HG03139 (cell line): ENCODE results near the gene TLR5.

Experiments
- ATAC-seq: cut with Tn5 transposase; IDR thresholded peaks from one replicate; pipeline ENCODE4 v1.9.1; 2021; ENCODE audit not compliant: unreplicated experiment

Gene TLR5

DNA sequence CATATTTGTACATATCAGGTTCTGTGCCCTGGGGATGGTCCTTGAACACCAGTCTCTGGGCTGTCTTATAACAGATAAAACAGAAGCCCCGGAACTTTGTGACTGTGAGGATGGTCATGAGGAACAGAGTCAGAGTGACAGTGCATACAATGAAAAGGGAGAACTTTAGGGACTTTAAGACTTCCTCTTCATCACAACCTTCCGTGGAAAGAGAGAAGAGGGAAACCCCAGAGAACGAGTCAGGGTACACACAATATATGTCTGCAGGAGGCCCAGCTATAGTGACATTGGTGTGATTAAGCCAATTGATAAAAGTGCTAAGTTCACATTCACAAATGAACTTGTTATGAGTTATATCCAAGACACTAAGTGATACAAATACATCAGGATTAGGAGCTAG lies 32.1 kb downstream of the TLR5 start:
- ATAC-seq = no peak

DNA sequence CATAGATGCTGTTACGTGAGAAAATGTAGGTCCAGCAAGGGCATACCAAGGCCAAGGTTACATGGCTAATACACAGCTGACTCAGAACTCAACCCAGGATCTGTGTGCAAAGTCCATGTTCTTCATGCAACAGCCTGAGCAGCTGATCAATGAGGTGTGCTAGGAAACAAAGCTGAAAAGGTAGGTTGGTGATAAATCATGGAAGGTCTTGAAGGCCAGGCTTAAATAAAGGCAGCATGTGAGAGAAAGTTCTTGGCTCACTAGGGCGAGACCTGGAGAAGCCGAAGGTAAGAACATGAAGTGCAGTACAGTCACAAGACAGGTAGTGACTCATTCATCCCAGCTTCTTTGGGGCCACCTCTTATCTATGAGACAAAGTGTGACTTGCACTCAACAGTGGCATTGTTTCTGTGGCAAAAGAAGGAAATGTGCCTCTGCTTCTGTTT lies 33.4 kb downstream of the TLR5 start:
- no peak for ATAC-seq

DNA sequence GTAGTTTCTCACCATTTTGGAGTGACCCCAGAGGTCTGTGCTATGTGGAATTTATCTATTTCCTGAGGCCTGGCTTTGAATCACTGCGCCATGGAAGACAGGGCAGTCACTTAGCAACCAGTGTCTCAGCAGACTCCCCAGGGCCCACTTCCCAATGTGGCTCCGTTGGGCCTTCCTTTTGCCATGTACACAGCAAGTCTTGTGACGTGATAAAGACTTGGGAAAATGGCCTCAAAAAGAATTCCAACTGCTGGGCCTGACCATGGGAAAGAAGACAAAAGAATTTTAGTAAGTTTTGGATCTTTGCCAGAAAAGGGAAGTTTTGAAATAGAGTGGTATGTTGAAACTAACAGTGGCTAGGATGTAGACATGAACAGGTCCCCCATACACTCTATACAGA lies 36.2 kb downstream of the TLR5 start:
- ATAC-seq = no peak

DNA sequence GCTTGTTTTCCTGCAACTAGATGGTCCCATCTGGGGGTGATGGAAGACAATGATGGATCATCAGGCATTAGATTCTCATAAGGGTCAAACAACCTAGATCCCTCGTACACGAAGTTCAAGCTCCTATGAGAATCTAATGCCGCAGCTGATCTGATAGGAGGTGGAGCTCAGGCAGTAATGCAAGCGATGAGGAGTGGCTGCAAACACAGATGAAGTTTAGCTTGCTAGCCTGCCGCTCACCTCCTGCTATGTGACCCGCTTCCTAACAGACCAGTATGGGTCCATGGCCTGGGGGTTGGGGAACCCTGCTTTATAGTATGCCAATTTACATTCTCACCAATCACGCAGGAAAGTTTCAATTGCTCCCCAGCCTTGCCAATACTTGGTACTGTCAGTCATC lies 37.5 kb downstream of the TLR5 start:
- no peak for ATAC-seq

DNA sequence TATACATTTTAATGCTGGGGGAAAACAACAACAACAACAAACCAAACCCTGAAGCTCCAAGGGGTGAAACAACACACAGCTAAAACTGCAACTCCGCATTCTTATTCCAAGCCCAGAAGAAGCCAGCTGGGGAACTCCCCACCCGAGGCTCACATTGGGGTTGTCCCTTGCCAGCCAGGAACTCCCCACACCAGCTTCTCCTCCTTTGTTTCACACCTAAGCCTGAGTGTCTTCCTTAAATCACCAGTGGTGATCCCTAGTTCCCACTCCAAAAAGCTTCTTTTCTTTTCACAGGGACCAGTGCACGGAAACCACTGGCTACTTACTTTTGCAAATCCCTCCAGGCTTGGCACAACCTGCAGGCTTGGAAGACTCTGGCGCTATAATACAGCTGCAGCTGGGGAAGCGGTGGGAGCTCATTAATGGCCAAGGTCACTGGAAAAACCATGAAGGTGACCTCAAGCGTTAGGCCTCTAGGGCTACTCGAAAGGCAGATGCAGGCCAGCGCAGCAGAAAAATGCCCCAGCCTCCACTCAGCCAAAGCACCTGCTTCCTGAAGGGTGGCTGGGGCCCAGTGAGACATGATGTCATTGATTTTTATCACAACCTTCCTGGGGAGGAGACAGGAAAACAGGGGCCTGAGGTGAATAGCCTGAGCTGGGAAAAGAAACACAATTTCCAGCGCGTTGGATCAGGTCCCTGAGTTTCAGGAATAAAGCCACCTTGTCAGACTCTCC lies 40.1 kb downstream of the TLR5 start:
- ATAC-seq = no peak

DNA sequence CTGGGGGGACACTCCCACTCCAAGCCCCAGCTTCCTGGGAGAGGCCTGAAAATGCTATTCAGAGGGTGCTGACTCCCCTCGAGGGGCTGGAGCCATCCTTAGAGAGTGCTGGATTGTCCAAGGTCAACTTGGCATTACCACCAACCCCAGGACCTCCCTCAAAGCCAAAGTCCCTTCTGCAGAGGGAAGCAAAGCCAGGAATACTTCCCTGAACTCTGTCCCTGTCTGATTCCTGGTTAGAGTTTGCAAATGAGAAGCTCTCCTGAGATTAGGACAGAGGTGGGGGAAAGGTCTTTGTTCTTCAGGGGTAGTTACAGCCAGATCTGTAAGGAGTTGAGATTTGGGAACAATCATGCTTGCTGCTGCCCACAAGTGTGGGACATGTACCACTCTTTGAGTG lies 45.3 kb downstream of the TLR5 start:
- no peak for ATAC-seq

DNA sequence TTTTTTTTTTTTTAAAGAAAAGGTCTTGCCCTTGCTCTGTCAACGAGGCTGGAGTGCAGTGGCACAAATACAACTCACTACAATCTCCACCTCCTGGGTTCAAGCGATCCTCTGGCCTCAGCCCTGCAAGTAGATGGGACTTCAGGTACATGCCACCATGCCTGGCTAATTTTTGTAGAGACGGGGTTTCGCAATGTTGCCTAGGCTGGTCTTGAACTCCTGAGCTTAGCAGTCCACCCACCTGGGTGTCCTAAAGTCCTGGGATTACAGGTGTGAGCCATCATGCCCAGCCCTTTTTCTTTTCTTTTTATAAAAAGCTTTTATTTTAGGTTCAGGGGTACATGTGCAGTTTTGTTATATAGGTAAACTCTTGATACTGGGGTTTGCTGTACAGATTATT lies 47.2 kb downstream of the TLR5 start:
- no peak for ATAC-seq

DNA sequence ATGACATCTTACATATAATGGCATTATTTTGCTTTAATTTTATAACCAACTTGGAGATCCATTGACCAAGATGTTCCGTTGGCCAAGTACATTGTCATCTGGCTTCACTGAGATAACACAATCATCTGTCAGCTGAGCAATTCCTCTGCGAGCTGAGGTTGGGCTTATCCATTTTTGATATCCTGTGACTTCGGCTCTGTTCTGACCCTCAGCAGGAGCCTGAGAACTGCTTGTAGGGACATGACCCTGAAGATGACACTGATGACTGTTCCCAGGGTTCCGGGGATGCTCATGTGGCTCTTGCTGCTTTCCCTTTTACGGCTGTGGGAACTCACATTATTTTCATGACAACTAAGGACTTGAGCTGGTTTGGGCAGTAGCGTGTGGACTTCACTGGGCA lies 51.2 kb downstream of the TLR5 start:
- no peak for ATAC-seq

DNA sequence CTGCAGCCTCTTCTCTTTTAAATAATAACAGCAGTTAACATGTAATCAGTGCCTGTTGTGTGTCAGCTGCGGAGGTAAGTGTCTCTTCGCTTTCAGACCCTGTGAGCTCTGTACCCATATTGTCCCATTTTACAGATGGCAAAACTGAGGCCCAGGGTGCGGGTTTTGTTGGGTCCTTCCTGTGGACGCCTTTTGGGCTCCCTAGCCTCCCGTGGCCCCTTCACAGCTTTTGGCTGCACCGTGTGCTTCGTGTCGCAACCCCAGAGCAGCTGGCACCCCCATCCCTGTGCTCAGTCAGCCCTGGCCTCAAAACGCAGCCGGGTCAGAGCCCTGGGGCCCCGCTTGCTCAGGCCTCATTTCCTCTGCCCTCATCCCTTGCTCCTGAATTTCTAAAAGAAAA lies 53.8 kb downstream of the TLR5 start:
- no peak for ATAC-seq

DNA sequence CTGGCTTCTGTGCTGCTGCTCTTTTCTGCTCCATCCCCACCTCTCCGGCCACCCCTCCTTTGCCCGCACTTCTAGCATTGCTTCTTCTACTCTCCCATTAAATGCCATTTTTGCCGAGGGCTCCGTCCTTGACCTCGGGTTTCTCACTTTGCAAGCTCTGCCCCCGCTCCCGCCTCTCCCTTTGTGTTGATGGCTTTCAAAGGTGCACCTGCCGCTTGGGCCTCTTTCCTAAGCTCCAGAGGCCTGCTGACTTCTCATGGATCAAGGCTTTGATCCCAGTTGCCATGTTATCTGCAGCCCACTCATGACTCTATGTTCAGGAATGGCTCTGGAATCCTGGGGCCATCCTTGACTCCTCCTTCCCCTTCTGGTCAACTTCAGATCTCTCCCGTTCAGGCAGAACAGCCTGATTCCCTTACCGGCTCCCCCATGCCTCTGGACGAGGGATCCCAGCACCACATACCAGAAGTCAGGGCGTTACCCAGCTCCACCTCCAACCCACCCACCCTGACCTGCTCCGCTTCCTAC lies 54.3 kb downstream of the TLR5 start:
- no peak for ATAC-seq

DNA sequence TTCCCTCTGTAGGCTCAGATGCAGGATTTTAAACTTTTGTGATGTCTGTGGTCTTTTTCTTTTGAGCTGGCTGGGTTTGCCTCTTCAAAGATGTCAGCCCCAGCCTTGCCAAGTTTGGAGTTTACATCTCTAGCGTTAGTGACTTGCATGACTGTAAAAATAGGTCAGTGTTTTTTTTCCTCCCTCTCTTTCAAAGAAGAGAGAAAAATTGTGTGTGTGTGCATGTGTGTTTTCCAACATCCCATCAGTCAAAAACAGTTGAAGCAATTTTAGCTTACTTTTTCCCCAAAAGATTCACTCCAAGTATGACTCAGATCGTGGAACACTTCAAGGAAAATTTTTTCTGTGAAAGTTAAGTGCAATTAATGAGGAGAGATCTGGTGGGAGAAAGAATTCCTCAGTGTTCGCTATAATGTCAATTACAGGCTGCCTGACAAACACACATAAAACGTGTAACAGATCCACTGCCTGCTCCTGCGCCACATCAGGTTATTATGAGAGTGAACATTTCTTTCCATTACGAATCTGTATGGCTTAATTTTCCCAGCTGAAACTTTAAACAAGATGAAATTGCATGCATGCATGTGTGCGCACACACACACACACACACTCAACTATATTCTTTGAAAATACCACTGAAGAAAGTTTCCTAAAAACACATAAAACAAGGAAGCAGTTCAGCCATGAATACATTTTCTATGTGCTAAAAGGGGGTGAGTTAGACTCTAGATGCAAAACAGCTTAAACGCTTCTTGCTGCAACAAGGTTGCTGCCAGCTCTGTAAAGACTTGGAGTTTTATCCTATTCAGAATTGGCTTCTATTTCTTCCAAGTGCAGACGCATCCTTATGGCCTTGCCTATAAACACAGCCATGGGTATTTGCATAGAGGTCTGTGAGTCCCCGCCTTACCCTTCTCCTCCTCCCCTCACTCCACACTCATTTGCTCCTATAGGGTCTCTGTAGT lies 55.5 kb downstream of the TLR5 start:
- no peak for ATAC-seq

DNA sequence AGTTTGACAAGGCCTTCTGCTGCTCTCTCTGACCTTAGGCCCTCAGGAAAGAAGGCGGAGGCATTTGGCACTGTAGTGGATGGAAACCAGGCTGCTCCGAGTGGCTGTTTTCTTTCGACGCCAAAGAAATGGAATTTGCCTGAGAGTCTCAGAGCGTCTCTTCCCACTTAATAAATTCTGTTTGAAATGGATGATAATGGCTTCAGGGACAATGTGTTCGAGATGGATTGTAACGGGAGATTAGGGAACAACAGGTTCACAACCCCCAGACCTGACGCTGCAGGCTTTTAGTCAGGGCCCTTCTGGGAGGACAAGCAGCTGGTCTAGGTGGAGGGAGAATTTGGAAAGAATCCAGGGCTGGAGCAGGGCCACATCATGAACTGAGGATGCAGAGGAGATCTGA lies 58.6 kb downstream of the TLR5 start:
- ATAC-seq = no peak

DNA sequence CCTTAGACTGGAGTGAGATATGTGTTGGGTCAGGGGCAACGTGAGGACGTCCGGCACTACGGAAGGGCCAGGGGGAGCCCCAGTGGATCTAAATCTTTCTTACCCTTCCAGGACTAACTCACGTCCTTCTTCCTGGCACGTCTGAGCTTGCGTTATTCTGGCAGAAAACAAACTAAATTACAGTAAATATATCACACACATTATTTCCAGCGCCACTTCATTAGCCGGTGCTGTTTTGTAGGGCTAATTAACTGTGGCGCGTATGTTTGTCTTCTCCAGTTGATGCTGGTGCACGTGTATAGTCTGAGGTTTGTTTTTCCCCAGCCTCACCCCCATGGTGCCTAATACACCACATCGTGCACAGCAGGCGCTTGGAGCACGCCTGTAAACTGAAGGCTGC lies 59.2 kb downstream of the TLR5 start:
- ATAC-seq = no peak

DNA sequence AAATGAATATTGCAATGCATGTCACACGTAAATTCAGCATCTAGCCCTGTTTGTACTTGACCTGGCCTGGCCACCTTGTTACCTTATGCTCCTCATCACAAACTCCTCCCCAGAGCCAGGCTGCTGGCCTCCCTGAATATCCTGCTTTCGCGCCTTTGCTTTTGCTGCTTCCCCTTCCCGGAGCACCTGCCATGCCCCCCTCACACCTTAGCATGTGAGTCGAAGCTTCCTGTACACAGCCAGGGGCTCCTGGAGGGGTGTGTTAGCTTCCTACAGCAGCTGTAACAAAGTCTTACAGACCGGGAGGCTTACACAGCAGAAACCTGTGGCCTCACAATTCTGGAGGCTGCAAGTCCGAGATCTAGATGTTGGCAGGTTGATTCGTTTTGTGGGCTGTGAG lies 60.1 kb downstream of the TLR5 start:
- ATAC-seq = no peak

DNA sequence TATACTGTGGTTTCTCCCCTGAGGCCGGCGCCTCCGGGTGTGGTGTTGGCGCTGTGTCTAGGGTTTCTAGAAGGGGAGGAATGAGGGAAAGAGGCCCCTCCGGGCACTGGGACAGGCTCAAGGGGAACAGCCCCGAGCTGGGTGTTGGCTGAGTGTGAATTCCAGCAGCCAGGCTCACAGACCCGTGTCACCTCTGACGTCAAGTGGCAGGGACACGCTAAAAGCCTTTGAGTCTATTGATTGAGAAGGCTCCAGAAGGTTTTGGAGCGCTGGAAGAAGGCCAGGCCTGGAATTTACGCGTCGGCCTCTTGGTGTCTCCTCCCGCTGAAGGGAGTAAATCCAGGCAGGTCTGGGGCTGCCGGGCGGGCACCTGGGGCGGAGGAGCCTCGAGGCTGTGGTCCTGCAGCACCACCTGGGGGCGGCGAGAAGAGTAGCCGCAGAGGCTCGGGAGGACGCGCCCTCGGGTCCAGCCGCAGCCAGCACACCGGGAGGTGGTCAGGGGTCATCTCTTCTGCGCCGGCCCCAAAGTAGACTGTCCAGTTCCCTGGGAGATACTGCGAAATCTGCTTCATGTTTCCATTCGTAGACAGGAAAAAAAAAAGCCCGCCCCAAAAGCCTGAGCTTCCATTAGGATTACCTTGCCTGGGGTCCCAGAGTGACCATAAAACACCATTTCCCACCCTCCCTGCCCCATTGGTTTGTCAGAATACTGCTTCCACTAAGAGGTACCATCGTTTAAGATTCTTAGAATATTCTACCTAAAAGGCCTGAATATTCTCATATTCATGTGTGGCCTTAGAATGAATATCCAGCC lies 61.7 kb downstream of the TLR5 start:
- peak; percentile 99 for ATAC-seq

DNA sequence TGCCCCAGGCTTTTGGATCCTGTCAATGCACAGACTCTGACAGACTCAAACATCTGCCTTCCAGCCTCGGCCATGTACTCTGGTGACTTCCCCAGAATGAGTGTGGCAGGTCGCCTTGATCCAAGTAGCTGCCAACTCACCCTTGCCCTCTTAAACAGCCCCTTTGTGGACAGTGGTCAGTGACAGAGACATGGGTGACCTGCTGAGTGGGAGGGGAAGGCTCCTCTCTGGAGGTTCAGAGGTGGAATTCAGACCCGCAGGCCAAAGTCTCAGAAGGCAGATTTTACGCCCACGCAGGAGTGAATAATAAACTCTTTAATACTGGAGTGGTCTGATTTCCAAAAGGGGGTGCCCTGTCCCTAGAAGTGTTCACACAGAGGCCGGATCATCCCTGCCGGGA lies 63.5 kb downstream of the TLR5 start:
- ATAC-seq = no peak

DNA sequence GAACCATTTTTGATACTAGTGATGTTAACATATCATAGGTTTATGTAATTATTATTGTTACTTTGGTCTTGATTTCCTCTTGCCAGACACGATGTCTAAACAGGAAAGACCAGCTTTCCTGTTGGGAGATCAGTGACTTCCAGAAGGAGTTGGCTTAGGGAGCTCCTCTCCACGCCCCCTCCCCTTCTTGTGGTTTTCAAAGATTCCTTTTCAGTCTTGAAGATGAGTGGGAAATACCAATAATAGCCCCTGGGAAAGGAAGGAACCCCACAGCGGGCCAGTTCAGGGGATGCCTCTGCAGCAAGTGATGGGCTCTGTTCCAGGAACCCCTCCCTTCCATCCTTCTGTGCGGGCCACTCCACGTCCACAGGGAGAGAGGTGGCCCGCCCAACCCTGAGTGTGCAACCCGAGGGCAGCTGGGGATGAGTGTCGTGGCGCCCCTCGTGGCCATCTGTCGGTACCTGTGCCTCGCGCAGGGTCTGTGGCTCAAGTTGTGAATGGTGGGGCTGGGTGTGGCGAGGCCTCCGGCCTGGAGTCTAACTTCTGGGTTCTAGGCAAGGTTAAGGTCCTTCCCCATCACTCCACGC lies 65.7 kb downstream of the TLR5 start:
- no peak for ATAC-seq

DNA sequence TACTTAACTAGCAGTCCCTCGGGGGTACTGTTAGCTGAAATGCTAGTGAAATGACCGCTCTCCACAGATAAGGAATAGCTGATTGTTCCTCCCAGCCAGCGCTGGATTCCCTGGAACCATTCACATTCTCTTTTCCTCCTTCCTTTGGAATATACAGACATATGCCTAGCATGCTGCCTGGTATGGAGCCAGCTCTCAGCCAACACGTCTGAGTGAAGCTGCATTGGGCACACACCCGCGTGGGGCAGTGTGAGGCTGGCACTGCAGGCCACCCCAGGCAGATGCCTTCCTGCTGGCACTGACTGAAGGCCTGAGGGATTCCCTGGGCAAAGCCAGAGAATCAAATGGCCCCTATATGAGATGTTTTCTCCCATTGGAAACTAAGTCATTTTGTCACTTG lies 66.7 kb downstream of the TLR5 start:
- no peak for ATAC-seq

DNA sequence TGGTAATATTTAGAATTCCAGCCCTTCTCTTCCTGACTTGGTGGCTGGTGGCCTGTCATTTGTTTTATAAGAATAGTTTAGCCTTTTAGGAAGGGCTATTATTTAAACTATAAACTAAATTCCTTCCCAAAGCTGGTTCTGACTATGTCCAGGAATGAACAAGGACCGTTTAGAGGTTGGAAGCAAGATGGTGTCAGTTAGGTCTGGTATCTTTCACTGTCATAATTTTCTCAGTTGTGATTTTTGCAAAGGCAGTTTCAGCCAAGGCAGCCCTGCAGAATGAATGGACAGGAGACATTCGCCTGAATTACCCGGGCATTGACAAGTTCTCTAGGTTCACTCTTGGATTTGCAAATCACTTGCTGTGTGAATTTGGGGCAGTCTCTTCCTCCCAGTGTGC lies 67.2 kb downstream of the TLR5 start:
- no peak for ATAC-seq

DNA sequence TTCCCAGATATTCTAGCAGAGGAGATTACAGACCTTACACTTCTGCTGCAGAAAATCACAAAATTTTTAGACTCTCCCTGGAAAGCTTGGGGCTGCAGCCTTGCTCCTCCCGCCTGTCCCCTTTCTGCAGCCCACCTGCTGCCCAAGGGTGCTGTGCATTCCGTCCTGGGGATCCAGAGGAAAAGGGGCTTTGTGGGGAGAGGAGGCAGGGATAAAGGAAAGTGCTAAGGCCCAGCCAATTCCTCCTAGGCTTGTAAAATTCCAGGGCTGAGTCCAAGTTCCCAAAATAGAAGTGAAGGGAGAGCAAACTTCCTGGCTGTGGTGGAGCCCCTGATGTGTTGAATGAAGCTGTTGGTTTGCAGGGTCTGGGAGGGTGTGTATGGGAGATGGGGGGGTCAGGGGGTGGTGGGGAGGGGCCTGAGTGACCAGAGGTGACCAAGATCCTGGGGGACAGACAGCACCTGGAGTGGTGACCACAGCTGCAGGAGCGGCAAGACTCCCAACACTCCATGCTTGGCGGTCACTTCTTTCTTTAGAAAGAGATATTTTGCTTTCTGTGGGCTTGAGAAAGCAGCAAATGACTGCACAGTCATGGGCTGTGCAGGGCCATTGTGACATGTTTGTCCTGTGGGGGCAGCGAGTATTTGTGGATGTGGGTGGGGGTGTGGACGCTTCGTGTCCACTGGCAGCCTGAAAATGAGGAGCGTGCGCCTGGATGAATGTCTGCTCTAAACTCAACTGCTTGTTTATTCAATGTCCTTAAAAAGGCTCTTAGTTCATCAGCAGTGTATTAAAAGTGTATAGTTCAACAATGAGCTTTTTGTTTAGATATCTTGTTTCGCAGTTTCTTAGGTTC lies 68.4 kb downstream of the TLR5 start:
- ATAC-seq = no peak
